Heart left ventricle (tissue), 16 donors: Measurements from ENCODE around the gene KLHDC10. TPM values are rescaled to one million over a fixed set of nuclear protein-coding genes. Genes with fewer than 3 reads are reported as not detected.
"Not testable (repeated sequence)": the region's sequence is repeated elsewhere in the genome, so short reads cannot be mapped to it uniquely, and the experiment has no call there.

Source experiments
- ATAC-seq, 4 donors: fragments of 200-7000 bp; cut with Tn5 transposase; one replicate each; pipeline ENCODE4 v1.9.1; 2020 to 2022; ENCODE audit warnings: moderate library complexity in 4 of 4, mild to moderate bottlenecking in 3 of 4, moderate number of reproducible peaks in 1 of 4
- DNase-seq, 5 donors: peaks; one replicate each; pipeline ENCODE4 v3.0.0-alpha.2; 2020
- H3K27ac ChIP-seq, 12 donors: fragments of 200-600 bp; sonication (generic) in 4 of 12; one replicate each; pipeline versions ENCODE4 v1.5.0 to v1.8.0; 2016 to 2022; ENCODE audit warnings: mild to moderate bottlenecking in 2 of 12
- H3K27me3 ChIP-seq, 9 donors: fragments of 200-600 bp; sonication (generic) in 2 of 9; one replicate each; pipeline versions ENCODE4 v1.5.1 to v1.8.0; 2016 to 2022; ENCODE audit warnings: mild to moderate bottlenecking in 3 of 9
- H3K36me3 ChIP-seq, 9 donors: fragments of 200-600 bp; sonication (generic) in 2 of 9; one replicate each; pipeline versions ENCODE4 v1.5.0 to v1.8.0; 2018 to 2022; ENCODE audit warnings: mild to moderate bottlenecking in 2 of 9
- H3K4me1 ChIP-seq, 12 donors: fragments of 200-600 bp; sonication (generic) in 4 of 12; one replicate each; pipeline versions ENCODE4 v1.5.0 to v1.8.0; 2016 to 2022; ENCODE audit warnings: mild to moderate bottlenecking in 3 of 12
- H3K4me3 ChIP-seq, 12 donors: fragments of 200-600 bp; sonication (generic) in 4 of 12; one replicate each; pipeline versions ENCODE4 v1.5.0 to v1.8.0; 2017 to 2022; ENCODE audit warnings: mild to moderate bottlenecking in 9 of 12, moderate library complexity in 4 of 12
- H3K9me3 ChIP-seq, 12 donors: fragments of 200-600 bp; sonication (generic) in 4 of 12; one replicate each; pipeline versions ENCODE4 v1.5.0 to v1.8.0; 2016 to 2022; ENCODE audit warnings: mild to moderate bottlenecking in 1 of 12
- POLR2A ChIP-seq, 2 donors: fragments of 450-650 bp; IDR thresholded peaks; one replicate each; pipeline ENCODE4 v1.6.1; 2017; ENCODE audit warnings: antibody characterized with exemption in 2 of 2, mild to moderate bottlenecking in 2 of 2, moderate library complexity in 2 of 2
- WGBS, 4 donors: extraction: QIAGEN DNeasy Blood & Tissue Kit in 2 of 4; methylation state at CpG; one replicate each; pipeline versions ENCODE4 v1.1.5 to v1.1.7; 2013 to 2018; 5-methylcytosine and 5-hydroxymethylcytosine counted together
- intact Hi-C, 10 donors: fragments of 100-400 bp; cut with DNase I; formaldehyde crosslinking; loops; one replicate each; pipeline versions ENCODE4 v1.11.1 to v1.14.2; 2022
- polyA plus RNA-seq, 2 donors: library from polyadenylated mRNA; stranded (reverse); fragments of 200-250 nt; gene quantifications; one replicate each; pipeline ENCODE4 v1.2.3, GENCODE V29; 2013
- total RNA-seq, 9 donors: library from RNA; depleted of rRNA in 2 of 9; stranded (reverse); fragments of >200 nt in 2 of 9; fragmentation: NEBNext Ultra II Directional in 3 of 9; extraction: Animal tissue kit (Norgen Biotek cat#: 25700) in 3 of 9; gene quantifications; one replicate each; pipeline versions ENCODE4 v1.1.0 to v1.2.4, GENCODE V29; 2016 to 2023
- TF ChIP-seq, protein P1 (sequence below), 12 donors: fragments of 200-600 bp; sonication (generic) in 4 of 12; IDR thresholded peaks; one replicate each; pipeline versions ENCODE4 v1.5.0 to v1.8.0; 2018 to 2022; ENCODE audit warnings: antibody characterized with exemption in 12 of 12, mild to moderate bottlenecking in 5 of 12
- donor health status: ischemic (EF 13 %, LVEDD 7.1; RV severe dilation, severe dysfunction).
- donor health status: healthy with polysubstance abuse.
- donor health status: DM: no; HTN: yes; CAD: no.
- donor health status: DM: no; HTN: no; CAD: no.
- donor health status: ischemic (EF 25% LVEDD 6.9; RV normal size, moderate dysfunction).
- donor health status: ischemic (EF 25% LVEDD 5.7; RV mildly dilated, moderate dysfunction).
- donor health status: healthy.
- donor health status: DM: yes; HTN: yes; CAD: no.
- donor health status: ischemic (EF 35%, LVEDD 5.7; RV mildly dilated, moderate dysfunction).
- donor health status: nonischemic (EF 11% LVEDD 7.7; RV severe dilation, severe dysfunction).
- donor health status: DM: yes; HTN: yes; CAD: no.
- donor health status: PGD.
- donor health status: ischemic (EF 29% LVEDD 5.4; RV normal size, mild dysfunction).
- donor health status: nonischemic (EF 23%, LVEDD 6.1; RV moderate dilation, normal function).

KLHDC10 gene
- total and polyA plus RNA-seq, 11 donors: 7.0 to 32.6 (median 26.4) TPM

GRCh38 chr7:130107949-130108674 is 37.8 kb downstream of the KLHDC10 start:
- H3K27ac ChIP-seq: no peak overlapping the region
- ATAC-seq (no peak), DNase-seq (no peak)
- 94 to 96% (median 95%) methylated on average over 31 of the region's 31 CpGs for WGBS, 4 donors
- H3K9me3 ChIP-seq: peaks cover 0 to 6% (median 0%) of the 10 kb centered on the region in 12 donors
- intact Hi-C loops: no loop called here
- H3K4me1 ChIP-seq: no peaks in the 10 kb centered on the region
- no peaks in the 10 kb centered on the region for H3K27me3 ChIP-seq
- no peaks in the 10 kb centered on the region for H3K36me3 ChIP-seq
- no peak overlapping the region for H3K4me3 ChIP-seq
- TF ChIP-seq, protein P1, sequence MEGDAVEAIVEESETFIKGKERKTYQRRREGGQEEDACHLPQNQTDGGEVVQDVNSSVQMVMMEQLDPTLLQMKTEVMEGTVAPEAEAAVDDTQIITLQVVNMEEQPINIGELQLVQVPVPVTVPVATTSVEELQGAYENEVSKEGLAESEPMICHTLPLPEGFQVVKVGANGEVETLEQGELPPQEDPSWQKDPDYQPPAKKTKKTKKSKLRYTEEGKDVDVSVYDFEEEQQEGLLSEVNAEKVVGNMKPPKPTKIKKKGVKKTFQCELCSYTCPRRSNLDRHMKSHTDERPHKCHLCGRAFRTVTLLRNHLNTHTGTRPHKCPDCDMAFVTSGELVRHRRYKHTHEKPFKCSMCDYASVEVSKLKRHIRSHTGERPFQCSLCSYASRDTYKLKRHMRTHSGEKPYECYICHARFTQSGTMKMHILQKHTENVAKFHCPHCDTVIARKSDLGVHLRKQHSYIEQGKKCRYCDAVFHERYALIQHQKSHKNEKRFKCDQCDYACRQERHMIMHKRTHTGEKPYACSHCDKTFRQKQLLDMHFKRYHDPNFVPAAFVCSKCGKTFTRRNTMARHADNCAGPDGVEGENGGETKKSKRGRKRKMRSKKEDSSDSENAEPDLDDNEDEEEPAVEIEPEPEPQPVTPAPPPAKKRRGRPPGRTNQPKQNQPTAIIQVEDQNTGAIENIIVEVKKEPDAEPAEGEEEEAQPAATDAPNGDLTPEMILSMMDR (IDR thresholded peaks at IDR 0.05): no peak
- no peak for TF ChIP-seq POLR2A (IDR thresholded peaks at IDR 0.05)

DNA sequence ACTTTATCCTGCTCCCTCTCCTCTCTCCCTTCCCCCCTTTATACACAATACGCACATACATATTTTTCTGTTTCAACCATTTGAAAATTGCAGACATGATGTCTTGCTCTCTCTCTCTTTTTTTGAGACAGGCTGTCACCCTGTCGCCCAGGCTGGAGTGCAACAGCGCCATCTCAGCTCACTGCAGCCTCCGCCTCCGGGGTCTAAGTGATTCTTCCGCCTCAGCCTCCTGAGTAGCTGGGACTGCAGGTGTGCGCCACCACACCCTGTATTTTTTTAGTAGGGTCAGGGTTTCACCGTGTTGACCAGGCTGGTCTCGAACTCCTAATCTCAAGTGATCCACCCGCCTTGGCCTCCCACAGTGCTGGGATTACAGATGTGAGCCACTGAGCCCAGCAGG is 38.5 kb downstream of the KLHDC10 start:
- no peak for DNase-seq
- no peak for TF ChIP-seq POLR2A (IDR thresholded peaks at IDR 0.05)
- TF ChIP-seq, protein P1 (IDR thresholded peaks at IDR 0.05): no peak
- Histone ChIP-seq H3K4me1 (no peaks in the 10 kb centered on the region), H3K9me3 (peaks cover 0 to 6% (median 0%) of the 10 kb centered on the region in 12 donors), H3K36me3 (no peaks in the 10 kb centered on the region), H3K4me3 (no peak overlapping the region), H3K27me3 (no peaks in the 10 kb centered on the region), H3K27ac (no peak overlapping the region)
- ATAC-seq: no peak
- 94 to 98% (median 95%) methylated on average over 10 of the region's 10 CpGs for WGBS, 4 donors
- intact Hi-C loops: no loop called here

DNA sequence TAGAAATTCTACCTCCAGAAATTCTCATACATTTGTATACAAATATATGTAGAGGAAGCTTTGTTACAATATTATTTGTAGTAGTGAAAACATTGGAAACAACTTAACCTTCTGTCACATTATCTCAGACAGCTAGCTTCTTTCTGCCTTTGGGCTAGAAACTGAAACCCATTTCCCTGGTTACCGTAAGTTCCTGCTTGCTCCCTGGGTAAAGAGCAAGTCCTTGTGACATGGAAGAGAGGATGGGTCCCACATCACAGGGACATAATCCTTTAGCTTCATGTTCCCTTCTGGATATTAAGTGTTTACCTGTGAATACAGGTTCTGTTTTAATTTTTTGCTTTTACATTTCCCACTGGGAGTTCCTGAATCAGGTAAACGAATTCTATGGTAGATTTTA is 41.8 kb downstream of the KLHDC10 start:
- 45 to 81% (median 70%) methylated on average over 2 of the region's 2 CpGs for WGBS, 4 donors
- DNase-seq: no peak
- peaks cover 0 to 2% (median 0%) of the 10 kb centered on the region in 9 donors for H3K36me3 ChIP-seq
- no peak for ATAC-seq
- H3K4me1 ChIP-seq: no peaks in the 10 kb centered on the region
- H3K9me3 ChIP-seq: peaks cover 0 to 6% (median 0%) of the 10 kb centered on the region in 12 donors
- TF ChIP-seq, protein P1 (IDR thresholded peaks at IDR 0.05): no peak
- TF ChIP-seq POLR2A (IDR thresholded peaks at IDR 0.05): no peak
- no peak overlapping the region for H3K27ac ChIP-seq
- H3K27me3 ChIP-seq: no peaks in the 10 kb centered on the region
- intact Hi-C loops: no loop called here
- no peak overlapping the region for H3K4me3 ChIP-seq

DNA sequence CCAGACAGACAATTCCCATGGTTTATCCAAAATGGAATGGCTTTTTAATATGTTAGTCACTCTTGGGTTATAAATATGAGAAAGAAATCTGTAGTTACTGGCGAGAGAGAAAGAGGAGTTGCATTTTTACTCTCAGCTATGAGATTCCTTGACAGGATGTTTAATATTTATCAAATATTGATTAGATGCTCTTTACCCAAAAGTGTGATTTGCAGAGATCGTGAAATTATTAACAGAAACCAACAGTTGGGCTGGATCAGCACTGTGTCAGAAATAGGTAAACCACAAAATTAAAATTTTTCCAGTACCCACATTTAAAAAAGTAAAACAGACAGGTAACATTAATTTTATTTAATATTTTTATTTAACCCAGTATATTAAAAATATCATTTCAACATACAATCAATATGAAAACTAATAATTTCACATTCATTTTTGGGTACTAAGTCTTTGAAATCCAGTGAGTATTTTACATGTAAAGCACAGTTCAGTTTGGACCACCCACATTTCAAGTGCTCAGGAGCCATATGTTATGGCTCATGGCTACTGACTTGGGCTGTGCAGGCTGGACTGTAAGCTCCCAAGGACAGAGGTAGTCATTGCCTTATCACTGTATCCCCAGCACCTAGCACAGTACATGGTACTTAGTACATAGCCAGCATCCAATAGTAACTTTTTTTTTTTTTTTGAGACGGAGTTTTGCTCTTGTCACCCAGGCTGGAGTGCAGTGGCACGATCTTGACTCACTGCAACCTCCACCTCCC is 42.5 kb downstream of the KLHDC10 start:
- Histone ChIP-seq H3K9me3 (peaks cover 0 to 6% (median 0%) of the 10 kb centered on the region in 12 donors), H3K27me3 (no peaks in the 10 kb centered on the region), H3K36me3 (peaks cover 0 to 8% (median 0%) of the 10 kb centered on the region in 9 donors), H3K27ac (no peak overlapping the region), H3K4me3 (no peak overlapping the region), H3K4me1 (no peaks in the 10 kb centered on the region)
- intact Hi-C loops: no loop called here
- TF ChIP-seq, protein P1 (IDR thresholded peaks at IDR 0.05): no peak
- TF ChIP-seq POLR2A (IDR thresholded peaks at IDR 0.05): no peak
- no peak for ATAC-seq
- DNase-seq: no peak
- 93 to 97% (median 96%) methylated on average over 4 of the region's 4 CpGs for WGBS, 4 donors

GRCh38 chr7:130113426-130113805 is 43.1 kb downstream of the KLHDC10 start:
- 93 to 98% (median 95%) methylated on average over 5 of the region's 5 CpGs for WGBS, 4 donors
- intact Hi-C loops, ATAC-seq, H3K9me3 ChIP-seq, H3K4me3 ChIP-seq, DNase-seq, H3K27ac ChIP-seq, H3K4me1 ChIP-seq, H3K27me3 ChIP-seq: not testable (repeated sequence)
- H3K36me3 ChIP-seq: peaks cover 0 to 14% (median 0%) of the 10 kb centered on the region in 9 donors
